Measurements from ENCODE around the gene PDGFB. TPM values are rescaled to one million over a fixed set of nuclear protein-coding genes. Genes with fewer than 3 reads are reported as not detected.
A peak's percentile ranks its signal among the peaks of the same experiment; 100 is the strongest.

Gene PDGFB
- total and polyA plus RNA-seq, 8 donors, result 2.7 to 12.1 (median 4.4) TPM

DNA sequence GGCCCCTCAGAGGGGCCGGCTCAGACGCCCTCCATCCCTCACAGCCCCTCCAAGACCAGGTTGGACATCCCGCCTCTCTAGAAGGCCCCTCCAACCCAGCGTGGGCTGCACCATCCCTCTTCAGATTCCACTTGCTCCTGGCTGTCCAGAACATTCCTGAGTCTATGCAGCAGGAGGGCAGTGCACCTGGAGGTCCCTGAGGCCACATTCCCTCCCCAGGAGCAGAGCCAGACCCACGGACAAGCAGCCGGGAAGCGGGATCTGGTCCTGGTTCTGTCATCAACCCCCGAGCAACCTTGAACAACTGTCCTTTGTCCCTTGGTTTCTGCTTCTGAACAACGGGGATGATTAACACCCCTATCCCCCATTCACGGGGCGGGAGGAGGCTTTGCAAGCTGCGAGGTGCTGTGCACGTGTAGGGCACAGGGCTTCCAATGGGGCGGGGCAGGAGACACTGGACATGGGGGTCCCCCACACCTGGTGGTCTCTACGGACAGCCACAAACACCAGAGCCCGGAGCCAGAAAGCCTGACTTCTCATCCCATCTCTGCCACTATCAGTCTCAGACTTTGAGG lies 13.2 kb upstream of the PDGFB start:
- peaks cover 10 to 21% (median 12%) of the 10 kb centered on the region in 3 donors for H3K4me1 ChIP-seq
- ATAC-seq (no peak), FAIRE-seq (no peak), DNase-seq (no peak)
- WGBS, 2 donors, result 65 to 75% methylated on average over 16 of the region's 16 CpGs
- H3K27me3 ChIP-seq, result no peaks in the 10 kb centered on the region
- no peak overlapping the region for H3K27ac ChIP-seq
- H3K36me3 ChIP-seq, result no peaks in the 10 kb centered on the region
- intact Hi-C loops (cut with DNase I), result no loop called here
- TF ChIP-seq, protein P1, sequence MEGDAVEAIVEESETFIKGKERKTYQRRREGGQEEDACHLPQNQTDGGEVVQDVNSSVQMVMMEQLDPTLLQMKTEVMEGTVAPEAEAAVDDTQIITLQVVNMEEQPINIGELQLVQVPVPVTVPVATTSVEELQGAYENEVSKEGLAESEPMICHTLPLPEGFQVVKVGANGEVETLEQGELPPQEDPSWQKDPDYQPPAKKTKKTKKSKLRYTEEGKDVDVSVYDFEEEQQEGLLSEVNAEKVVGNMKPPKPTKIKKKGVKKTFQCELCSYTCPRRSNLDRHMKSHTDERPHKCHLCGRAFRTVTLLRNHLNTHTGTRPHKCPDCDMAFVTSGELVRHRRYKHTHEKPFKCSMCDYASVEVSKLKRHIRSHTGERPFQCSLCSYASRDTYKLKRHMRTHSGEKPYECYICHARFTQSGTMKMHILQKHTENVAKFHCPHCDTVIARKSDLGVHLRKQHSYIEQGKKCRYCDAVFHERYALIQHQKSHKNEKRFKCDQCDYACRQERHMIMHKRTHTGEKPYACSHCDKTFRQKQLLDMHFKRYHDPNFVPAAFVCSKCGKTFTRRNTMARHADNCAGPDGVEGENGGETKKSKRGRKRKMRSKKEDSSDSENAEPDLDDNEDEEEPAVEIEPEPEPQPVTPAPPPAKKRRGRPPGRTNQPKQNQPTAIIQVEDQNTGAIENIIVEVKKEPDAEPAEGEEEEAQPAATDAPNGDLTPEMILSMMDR (IDR thresholded peaks at IDR 0.05), result no peak
- H3K9me3 ChIP-seq, result no peaks in the 10 kb centered on the region
- no peak overlapping the region for H3K4me3 ChIP-seq

DNA sequence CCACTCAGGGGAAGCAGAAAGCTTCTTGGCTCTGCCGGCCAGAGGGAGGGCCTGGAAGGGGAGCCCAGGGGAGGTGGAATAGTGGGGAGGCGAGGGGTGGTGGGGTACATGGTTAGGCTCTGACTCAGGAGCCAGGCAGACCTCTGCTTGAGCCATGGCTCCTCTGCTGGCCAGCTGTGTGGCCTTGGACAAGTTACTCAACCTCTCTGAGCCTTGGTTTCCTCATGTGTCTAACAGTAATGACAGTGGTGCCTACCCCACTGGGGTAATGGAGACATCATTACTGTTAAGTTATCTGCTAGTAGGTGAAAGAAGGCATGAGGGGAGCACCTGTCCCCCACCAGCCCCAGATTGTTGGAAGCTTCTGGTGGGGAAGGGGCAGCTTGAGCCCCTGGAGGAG lies 12.2 kb upstream of the PDGFB start:
- TF ChIP-seq, protein P1 (IDR thresholded peaks at IDR 0.05), result no peak
- 72 to 92% methylated on average over 2 of the region's 2 CpGs for WGBS, 2 donors
- no peaks in the 10 kb centered on the region for H3K9me3 ChIP-seq
- no peak for DNase-seq
- H3K27me3 ChIP-seq, result no peaks in the 10 kb centered on the region
- H3K36me3 ChIP-seq, result no peaks in the 10 kb centered on the region
- no peak for FAIRE-seq
- no peak overlapping the region for H3K4me3 ChIP-seq
- intact Hi-C loops (cut with DNase I), result no loop called here
- H3K4me1 ChIP-seq, result peaks cover 15 to 31% (median 20%) of the 10 kb centered on the region in 3 donors
- H3K27ac ChIP-seq, result no peak overlapping the region
- no peak for ATAC-seq

GRCh38 chr22:39256186-39256552 lies 11.4 kb upstream of the PDGFB start:
- no peak overlapping the region for H3K4me3 ChIP-seq
- TF ChIP-seq, protein P1 (IDR thresholded peaks at IDR 0.05), result no peak
- H3K36me3 ChIP-seq, result no peaks in the 10 kb centered on the region
- peaks cover 15 to 34% (median 23%) of the 10 kb centered on the region in 3 donors for H3K4me1 ChIP-seq
- DNase-seq (peak in 2 of 6 donors; percentile 52 to 72), FAIRE-seq (no peak), ATAC-seq (no peak)
- no peaks in the 10 kb centered on the region for H3K27me3 ChIP-seq
- WGBS, 2 donors, result 69 to 71% methylated on average over 11 of the region's 11 CpGs
- H3K27ac ChIP-seq, result no peak overlapping the region
- intact Hi-C loops (cut with DNase I), result no loop called here
- no peaks in the 10 kb centered on the region for H3K9me3 ChIP-seq

DNA sequence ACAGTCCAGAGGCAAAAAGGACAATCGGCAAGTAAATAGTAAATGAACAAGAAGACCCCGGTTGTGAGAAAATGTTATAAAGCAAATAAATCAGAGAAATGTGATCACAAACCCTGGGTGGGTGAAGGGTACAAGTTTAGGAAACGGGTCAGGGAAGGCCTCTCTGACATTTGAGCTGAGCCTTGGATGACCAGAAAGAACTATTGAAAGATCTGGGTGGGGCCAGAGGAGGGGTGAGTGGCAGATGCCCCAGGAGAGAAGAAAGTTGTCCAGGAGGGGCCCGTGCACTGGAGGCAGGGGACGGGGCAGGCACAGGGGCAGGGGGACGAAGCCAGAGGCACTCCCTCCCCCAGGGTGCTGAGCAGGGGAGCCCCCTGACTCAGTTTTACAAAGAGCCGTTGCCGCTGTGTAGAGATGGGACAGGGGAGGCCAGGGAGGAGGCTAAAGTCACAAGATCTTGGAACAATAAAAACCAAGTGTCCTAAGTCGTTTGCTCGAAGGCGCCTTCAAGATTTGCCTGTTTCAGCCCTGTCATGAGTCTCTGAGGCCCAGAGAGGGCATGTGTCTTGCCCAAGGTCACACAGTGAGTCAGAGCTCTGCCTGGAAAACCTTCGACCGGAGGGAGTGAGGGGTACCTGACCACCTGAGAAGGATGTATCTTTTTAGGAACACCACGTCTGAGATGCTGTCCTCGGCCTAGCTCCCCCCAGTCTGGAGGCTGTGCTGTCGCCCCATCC lies 10.8 kb upstream of the PDGFB start:
- peak overlapping the region in 1 of 4 donors; percentile 48 for H3K27ac ChIP-seq
- no peaks in the 10 kb centered on the region for H3K27me3 ChIP-seq
- intact Hi-C loops (cut with DNase I), result no loop called here
- H3K4me1 ChIP-seq, result peaks cover 15 to 34% (median 23%) of the 10 kb centered on the region in 3 donors
- ATAC-seq, result no peak
- no peaks in the 10 kb centered on the region for H3K36me3 ChIP-seq
- H3K4me3 ChIP-seq, result no peak overlapping the region
- 75 to 78% methylated on average over 16 of the region's 16 CpGs for WGBS, 2 donors
- FAIRE-seq, result no peak
- DNase-seq, result no peak
- H3K9me3 ChIP-seq, result no peaks in the 10 kb centered on the region
- TF ChIP-seq, protein P1 (IDR thresholded peaks at IDR 0.05), result no peak

DNA sequence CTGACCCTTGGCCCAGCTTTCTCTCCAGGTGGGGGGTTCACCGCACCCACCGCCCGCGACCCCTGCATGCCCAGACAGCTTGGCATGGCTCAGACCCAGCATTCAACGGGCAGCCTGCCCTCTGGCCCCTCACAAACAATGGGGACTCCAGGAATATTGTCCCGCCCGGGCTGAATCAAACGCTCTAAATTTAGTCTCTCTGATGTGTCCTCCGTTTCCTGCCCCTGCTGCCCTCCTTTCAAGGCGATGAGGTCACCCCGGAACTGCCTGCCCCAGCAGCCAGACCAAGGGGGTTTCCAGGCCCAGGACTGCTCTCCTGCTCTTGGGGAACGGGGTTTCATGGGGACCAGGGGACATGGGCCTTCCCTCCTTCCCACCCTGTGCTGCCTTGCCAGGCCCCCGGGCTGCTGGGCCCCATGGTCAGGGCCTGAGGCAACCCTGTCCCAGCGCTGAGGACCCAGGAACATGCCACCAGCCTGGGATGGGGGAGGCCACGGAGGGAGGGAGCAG lies 10.1 kb upstream of the PDGFB start:
- 74 to 75% methylated on average over 12 to 15 of the region's 15 CpGs for WGBS, 2 donors
- no peak overlapping the region for H3K4me3 ChIP-seq
- H3K36me3 ChIP-seq, result no peaks in the 10 kb centered on the region
- ATAC-seq (peak in 2 of 4 donors; percentile 8 to 13), FAIRE-seq (no peak), DNase-seq (peak in 1 of 6 donors; percentile 60)
- no peaks in the 10 kb centered on the region for H3K9me3 ChIP-seq
- no peaks in the 10 kb centered on the region for H3K27me3 ChIP-seq
- peaks cover 15 to 34% (median 23%) of the 10 kb centered on the region in 3 donors for H3K4me1 ChIP-seq
- H3K27ac ChIP-seq, result peak overlapping the region in 2 of 4 donors; percentile 13 to 48
- TF ChIP-seq, protein P1 (IDR thresholded peaks at IDR 0.05), result no peak
- intact Hi-C loops (cut with DNase I), result no loop called here
